Gastrocnemius medialis (tissue), 4 donors: Measurements from ENCODE around the gene SREBF1. TPM values are rescaled to one million over a fixed set of nuclear protein-coding genes. Genes with fewer than 3 reads are reported as not detected.

Experiments used
- ATAC-seq, 2 donors: fragments of 150-250 bp; one replicate each; pipeline ENCODE4 v1.9.1; 2016
- DNase-seq, 2 donors: peaks; one replicate each; pipeline ENCODE4 v3.0.0-alpha.2; 2019
- H3K27ac ChIP-seq, 4 donors: fragments of 200-600 bp; sonication (generic); 1 replicate in 1 of 4; 2 replicates in 3 of 4; pipeline ENCODE4 v1.5.1; 2016 to 2018; ENCODE audit warnings: mild to moderate bottlenecking in 2 of 4, moderate library complexity in 1 of 4
- H3K27me3 ChIP-seq, 3 donors: fragments of 200-600 bp; sonication (generic) in 2 of 3; 1 replicate in 1 of 3; 2 replicates in 2 of 3; pipeline versions ENCODE4 v1.5.1 to v1.6.0; 2016 to 2019; ENCODE audit warnings: mild to moderate bottlenecking in 1 of 3, moderate library complexity in 1 of 3
- H3K36me3 ChIP-seq, 2 donors: fragments of 200-600 bp; sonication (generic) in 1 of 2; one replicate each; pipeline ENCODE4 v1.5.1; 2017 to 2018
- H3K4me1 ChIP-seq, 2 donors: fragments of 200-600 bp; sonication (generic) in 1 of 2; one replicate each; pipeline ENCODE4 v1.5.1; 2016 to 2017; ENCODE audit warnings: mild to moderate bottlenecking in 2 of 2
- H3K4me3 ChIP-seq, 4 donors: fragments of 200-600 bp; sonication (generic) in 3 of 4; 1 replicate in 1 of 4; 2 replicates in 3 of 4; pipeline ENCODE4 v1.5.1; 2016 to 2019; ENCODE audit warnings: mild to moderate bottlenecking in 2 of 4
- H3K9me3 ChIP-seq, 3 donors: fragments of 200-600 bp; sonication (generic) in 2 of 3; 1 replicate in 1 of 3; 2 replicates in 2 of 3; pipeline ENCODE4 v1.5.1; 2016 to 2019
- POLR2A ChIP-seq, 2 donors: fragments of 450-650 bp; IDR thresholded peaks; one replicate each; pipeline ENCODE4 v1.6.1; 2017; ENCODE audit warnings: antibody characterized with exemption in 2 of 2, mild to moderate bottlenecking in 2 of 2, moderate library complexity in 2 of 2
- in situ Hi-C, 4 donors: fragments of 200-750 bp; cut with MboI; loops; one replicate each; pipeline versions ENCODE4 v1.15.0 to v1.8.0; 2017; ENCODE audit warnings: low sequenced_read_pairs in 4 of 4
- intact Hi-C: fragments of 100-400 bp; cut with DNase I; formaldehyde crosslinking; loops from one replicate; pipeline ENCODE4 v1.15.1; 2023; ENCODE audit warnings: low total_unique reads
- total RNA-seq, 4 donors: library from RNA; depleted of rRNA; stranded (reverse); fragments of >200 nt; gene quantifications; one replicate each; pipeline versions ENCODE4 v1.1.0 to v1.2.3, GENCODE V29; 2016
- TF ChIP-seq, protein P1 (sequence below), 5 experiments: fragments of 450-650 bp in 3 of 5; fragments of 200-600 bp in 2 of 5; sonication (generic) in 2 of 5; IDR thresholded peaks in 4 of 5; conservative IDR thresholded peaks in 1 of 5; 1 replicate in 4 of 5; 2 replicates in 1 of 5; pipeline ENCODE4 v1.5.1; 2016 to 2019; ENCODE audit warnings: antibody characterized with exemption in 5 of 5, mild to moderate bottlenecking in 3 of 5, moderate library complexity in 3 of 5

The SREBF1 gene
- total RNA-seq, 4 donors from 2014 or later = 11.1 to 64.5 (median 32.3) TPM

- H3K9me3 ChIP-seq = no peaks in the 10 kb centered on the region
- no peak for TF ChIP-seq POLR2A (IDR thresholded peaks at IDR 0.05)
- TF ChIP-seq, protein P1, sequence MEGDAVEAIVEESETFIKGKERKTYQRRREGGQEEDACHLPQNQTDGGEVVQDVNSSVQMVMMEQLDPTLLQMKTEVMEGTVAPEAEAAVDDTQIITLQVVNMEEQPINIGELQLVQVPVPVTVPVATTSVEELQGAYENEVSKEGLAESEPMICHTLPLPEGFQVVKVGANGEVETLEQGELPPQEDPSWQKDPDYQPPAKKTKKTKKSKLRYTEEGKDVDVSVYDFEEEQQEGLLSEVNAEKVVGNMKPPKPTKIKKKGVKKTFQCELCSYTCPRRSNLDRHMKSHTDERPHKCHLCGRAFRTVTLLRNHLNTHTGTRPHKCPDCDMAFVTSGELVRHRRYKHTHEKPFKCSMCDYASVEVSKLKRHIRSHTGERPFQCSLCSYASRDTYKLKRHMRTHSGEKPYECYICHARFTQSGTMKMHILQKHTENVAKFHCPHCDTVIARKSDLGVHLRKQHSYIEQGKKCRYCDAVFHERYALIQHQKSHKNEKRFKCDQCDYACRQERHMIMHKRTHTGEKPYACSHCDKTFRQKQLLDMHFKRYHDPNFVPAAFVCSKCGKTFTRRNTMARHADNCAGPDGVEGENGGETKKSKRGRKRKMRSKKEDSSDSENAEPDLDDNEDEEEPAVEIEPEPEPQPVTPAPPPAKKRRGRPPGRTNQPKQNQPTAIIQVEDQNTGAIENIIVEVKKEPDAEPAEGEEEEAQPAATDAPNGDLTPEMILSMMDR (IDR thresholded peaks at IDR 0.05 in 4 of 5, conservative IDR thresholded peaks at IDR 0.05 in 1 of 5) = no peak
- no peaks in the 10 kb centered on the region for H3K36me3 ChIP-seq
- intact Hi-C loops (no loop called here), in situ Hi-C loops (loop anchor here in 1 of 4 donors (25.0 kb wide), 1 partner anchor 102 kb away; the partner anchor contains the start of gene RAI1)
- DNase-seq (no peak), ATAC-seq (no peak)
- no peak overlapping the region for H3K4me3 ChIP-seq
- H3K27me3 ChIP-seq = no peaks in the 10 kb centered on the region
- H3K27ac ChIP-seq = no peak overlapping the region
- peaks cover 37 to 57% of the 10 kb centered on the region in 2 donors for H3K4me1 ChIP-seq
Observed at GRCh38 chr17:17789410-17789809, 47.4 kb downstream of the SREBF1 start.

GRCh38 chr17:17788967-17789366 lies 47.8 kb downstream of the SREBF1 start:
- H3K9me3 ChIP-seq = no peaks in the 10 kb centered on the region
- H3K27me3 ChIP-seq = no peaks in the 10 kb centered on the region
- intact Hi-C loops (no loop called here), in situ Hi-C loops (loop anchor here in 1 of 4 donors (25.0 kb wide), 1 partner anchor 102 kb away; the partner anchor contains the start of gene RAI1)
- ATAC-seq (no peak), DNase-seq (no peak)
- TF ChIP-seq, protein P1 (IDR thresholded peaks at IDR 0.05 in 4 of 5, conservative IDR thresholded peaks at IDR 0.05 in 1 of 5) = no peak
- TF ChIP-seq POLR2A (IDR thresholded peaks at IDR 0.05) = no peak
- H3K4me1 ChIP-seq = peaks cover 41 to 61% of the 10 kb centered on the region in 2 donors
- no peak overlapping the region for H3K27ac ChIP-seq
- H3K4me3 ChIP-seq = no peak overlapping the region
- no peaks in the 10 kb centered on the region for H3K36me3 ChIP-seq

- intact Hi-C loops = no loop called here
- Histone ChIP-seq H3K4me1 (peaks cover 42 to 54% of the 10 kb centered on the region in 2 donors), H3K36me3 (no peaks in the 10 kb centered on the region), H3K27me3 (no peaks in the 10 kb centered on the region), H3K4me3 (no peak overlapping the region), H3K9me3 (no peaks in the 10 kb centered on the region), H3K27ac (no peak overlapping the region)
- TF ChIP-seq, protein P1 (IDR thresholded peaks at IDR 0.05 in 4 of 5, conservative IDR thresholded peaks at IDR 0.05 in 1 of 5) = no peak
- no peak for TF ChIP-seq POLR2A (IDR thresholded peaks at IDR 0.05)
- in situ Hi-C loops = loop anchor here in 1 of 4 donors (25.0 kb wide), 1 partner anchor 100 kb away; the partner anchor contains the start of gene RAI1
- DNase-seq (no peak), ATAC-seq (no peak)
Observed at GRCh38 chr17:17787568-17787967, 49.2 kb downstream of the SREBF1 start.

DNA sequence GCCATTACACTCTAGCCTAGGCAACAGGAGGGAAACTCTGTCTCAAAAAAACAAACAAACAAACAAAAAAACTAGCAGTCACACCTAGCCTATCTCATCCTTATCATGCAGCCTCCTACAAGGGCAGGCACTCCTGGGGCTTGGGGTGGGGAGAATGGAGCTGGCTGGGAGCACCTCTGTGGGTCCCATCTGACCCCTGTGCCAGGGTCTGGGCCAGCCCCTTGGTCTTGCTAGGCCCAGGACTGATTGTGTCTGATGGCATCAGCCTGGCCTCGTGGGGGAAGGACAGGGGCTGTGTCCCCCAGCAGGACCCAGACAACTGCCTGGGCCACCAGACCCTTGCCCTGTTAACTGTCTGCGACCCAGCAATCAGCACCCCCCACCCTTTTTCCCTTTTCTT lies 49.8 kb downstream of the SREBF1 start:
- Histone ChIP-seq H3K9me3 (no peaks in the 10 kb centered on the region), H3K4me1 (peaks cover 36 to 48% of the 10 kb centered on the region in 2 donors), H3K27me3 (no peaks in the 10 kb centered on the region), H3K4me3 (no peak overlapping the region), H3K36me3 (no peaks in the 10 kb centered on the region), H3K27ac (no peak overlapping the region)
- no peak for ATAC-seq
- intact Hi-C loops = no loop called here
- DNase-seq = no peak
- in situ Hi-C loops = loop anchor here in 1 of 4 donors (25.0 kb wide), 1 partner anchor 100 kb away; the partner anchor contains the start of gene RAI1
- TF ChIP-seq POLR2A (IDR thresholded peaks at IDR 0.05) = no peak
- TF ChIP-seq, protein P1 (IDR thresholded peaks at IDR 0.05 in 4 of 5, conservative IDR thresholded peaks at IDR 0.05 in 1 of 5) = no peak

- Histone ChIP-seq H3K4me1 (peaks cover 40 to 49% of the 10 kb centered on the region in 2 donors), H3K36me3 (no peaks in the 10 kb centered on the region), H3K9me3 (no peaks in the 10 kb centered on the region), H3K27ac (peak overlapping the region; percentile 88 to 98 (median 93)), H3K27me3 (no peaks in the 10 kb centered on the region), H3K4me3 (no peak overlapping the region)
- in situ Hi-C loops = loop anchor here in 1 of 4 donors (25.0 kb wide), 1 partner anchor 98 kb away; the partner anchor contains the start of gene RAI1
- no peak for TF ChIP-seq POLR2A (IDR thresholded peaks at IDR 0.05)
- TF ChIP-seq, protein P1 (IDR thresholded peaks at IDR 0.05 in 4 of 5, conservative IDR thresholded peaks at IDR 0.05 in 1 of 5) = no peak
- intact Hi-C loops = no loop called here
- ATAC-seq = no peak
- DNase-seq = no peak
Observed at GRCh38 chr17:17785407-17785806, 51.4 kb downstream of the SREBF1 start.
